Muscle layer of colon (tissue), 2 donors: ENCODE results near the gene MKNK2.

ENCODE experiments used
- H3K27ac ChIP-seq: one replicate; pipeline ENCODE4 v1.7.0; 2013; ENCODE audit warnings: low read depth, mild to moderate bottlenecking, low read length, moderate library complexity
- H3K27me3 ChIP-seq, 2 donors: one replicate each; pipeline ENCODE4 v1.7.0; 2013; ENCODE audit warnings: low read length in 2 of 2, mild to moderate bottlenecking in 2 of 2; ENCODE audit not compliant: insufficient read depth in 2 of 2, control insufficient read depth in 1 of 2
- H3K36me3 ChIP-seq: one replicate; pipeline ENCODE4 v1.7.0; 2013; ENCODE audit warnings: mild to moderate bottlenecking, low read length; ENCODE audit not compliant: insufficient read depth
- H3K4me1 ChIP-seq: one replicate; pipeline ENCODE4 v1.7.0; 2013; ENCODE audit warnings: mild to moderate bottlenecking, low read length; ENCODE audit not compliant: insufficient read depth
- H3K4me3 ChIP-seq, 2 donors: one replicate each; pipeline ENCODE4 v1.7.0; 2013; ENCODE audit warnings: low read length in 2 of 2, low read depth in 1 of 2, mild to moderate bottlenecking in 1 of 2, moderate library complexity in 1 of 2
- H3K9ac ChIP-seq: one replicate; pipeline ENCODE4 v1.7.0; 2013; ENCODE audit warnings: low read length
- H3K9me3 ChIP-seq: one replicate; pipeline ENCODE4 v1.7.0; 2013; ENCODE audit warnings: mild to moderate bottlenecking, low read length
- donor health status: abdominal sarcoma.
- donor health status: Adenocarcinoma of cecum.

The MKNK2 gene

GRCh38 chr19:2044709-2045500 is 6.1 kb downstream of the MKNK2 start:
- Histone ChIP-seq H3K9me3 (no peaks in the 10 kb centered on the region), H3K27me3 (no peaks in the 10 kb centered on the region), H3K36me3 (peaks cover 62% of the 10 kb centered on the region), H3K4me1 (peaks cover 77% of the 10 kb centered on the region), H3K9ac (no peak overlapping the region), H3K4me3 (no peak overlapping the region), H3K27ac (no peak overlapping the region)

GRCh38 chr19:2043961-2044708 is 6.9 kb downstream of the MKNK2 start:
- no peak overlapping the region for H3K9ac ChIP-seq
- H3K4me3 ChIP-seq, result no peak overlapping the region
- H3K9me3 ChIP-seq, result no peaks in the 10 kb centered on the region
- peak overlapping the region; percentile 42 for H3K27ac ChIP-seq
- no peaks in the 10 kb centered on the region for H3K27me3 ChIP-seq
- H3K4me1 ChIP-seq, result peaks cover 70% of the 10 kb centered on the region
- H3K36me3 ChIP-seq, result peaks cover 65% of the 10 kb centered on the region

GRCh38 chr19:2043251-2043641 is 7.8 kb downstream of the MKNK2 start:
- H3K4me1 ChIP-seq, result peaks cover 61% of the 10 kb centered on the region
- H3K36me3 ChIP-seq, result peaks cover 60% of the 10 kb centered on the region
- H3K9me3 ChIP-seq, result no peaks in the 10 kb centered on the region
- no peaks in the 10 kb centered on the region for H3K27me3 ChIP-seq
- no peak overlapping the region for H3K9ac ChIP-seq
- H3K27ac ChIP-seq, result peak overlapping the region; percentile 84
- H3K4me3 ChIP-seq, result peak overlapping the region in 1 of 2 donors; percentile 52

- H3K36me3 ChIP-seq, result peaks cover 60% of the 10 kb centered on the region
- H3K9ac ChIP-seq, result peak overlapping the region; percentile 86
- no peaks in the 10 kb centered on the region for H3K27me3 ChIP-seq
- H3K9me3 ChIP-seq, result no peaks in the 10 kb centered on the region
- H3K27ac ChIP-seq, result peak overlapping the region; percentile 84
- peak overlapping the region; percentile 37 to 52 for H3K4me3 ChIP-seq
- H3K4me1 ChIP-seq, result peaks cover 56% of the 10 kb centered on the region
Measured at GRCh38 chr19:2042485-2043250, 8.4 kb downstream of the MKNK2 start.

- Histone ChIP-seq H3K9ac (peak overlapping the region; percentile 86), H3K9me3 (no peaks in the 10 kb centered on the region), H3K4me3 (peak overlapping the region; percentile 52 to 66), H3K27me3 (no peaks in the 10 kb centered on the region), H3K27ac (peak overlapping the region; percentile 93), H3K36me3 (peaks cover 60% of the 10 kb centered on the region), H3K4me1 (peaks cover 48% of the 10 kb centered on the region)
Measured at GRCh38 chr19:2041683-2042484, 9.2 kb downstream of the MKNK2 start.

- Histone ChIP-seq H3K9ac (peak overlapping the region; percentile 39), H3K36me3 (peaks cover 60% of the 10 kb centered on the region), H3K4me3 (peak overlapping the region; percentile 43 to 66), H3K4me1 (peaks cover 44% of the 10 kb centered on the region), H3K9me3 (no peaks in the 10 kb centered on the region), H3K27ac (peak overlapping the region; percentile 93), H3K27me3 (no peaks in the 10 kb centered on the region)
Measured at GRCh38 chr19:2041433-2041682, 9.7 kb downstream of the MKNK2 start.

GRCh38 chr19:2040647-2041432 is 10.2 kb downstream of the MKNK2 start:
- Histone ChIP-seq H3K9ac (peak overlapping the region; percentile 39), H3K27ac (peak overlapping the region; percentile 93), H3K9me3 (no peaks in the 10 kb centered on the region), H3K4me1 (peaks cover 42% of the 10 kb centered on the region), H3K27me3 (no peaks in the 10 kb centered on the region), H3K36me3 (peaks cover 56% of the 10 kb centered on the region), H3K4me3 (peak overlapping the region in 1 of 2 donors; percentile 43)

GRCh38 chr19:2039959-2040646 is 10.9 kb downstream of the MKNK2 start:
- Histone ChIP-seq H3K4me1 (peaks cover 38% of the 10 kb centered on the region), H3K9me3 (peaks cover 4% of the 10 kb centered on the region), H3K9ac (no peak overlapping the region), H3K36me3 (peaks cover 49% of the 10 kb centered on the region), H3K27ac (no peak overlapping the region), H3K4me3 (no peak overlapping the region), H3K27me3 (no peaks in the 10 kb centered on the region)

- H3K4me1 ChIP-seq, result peaks cover 30% of the 10 kb centered on the region
- H3K36me3 ChIP-seq, result peaks cover 41% of the 10 kb centered on the region
Measured at GRCh38 chr19:2039089-2039958, 11.7 kb downstream of the MKNK2 start.

More at GRCh38 chr19:2039089-2039958, 11.7 kb downstream of the MKNK2 start:
- H3K4me3 ChIP-seq, result no peak overlapping the region
- H3K27me3 ChIP-seq, result no peaks in the 10 kb centered on the region
- no peak overlapping the region for H3K27ac ChIP-seq
- H3K9ac ChIP-seq, result no peak overlapping the region
- peaks cover 4% of the 10 kb centered on the region for H3K9me3 ChIP-seq
